ENCODE results near the gene LAMC1.

- TF ChIP-seq POLR2A (IDR thresholded peaks at IDR 0.05; ENCODE audit: low read depth, low read length) (no peak), SPI1 (IDR thresholded peaks at IDR 0.05; ENCODE audit: low read depth, low read length) (no peak)
Measured at GRCh38 chr1:183029591-183030000, 6.4 kb downstream of the LAMC1 start.
